Measurements from ENCODE around the gene CALD1. TPM values are rescaled to one million over a fixed set of nuclear protein-coding genes. Genes with fewer than 3 reads are reported as not detected.

The CALD1 gene
- total RNA-seq, 3 donors from 2014 or later: 252 to 335 (median 266) TPM

DNA sequence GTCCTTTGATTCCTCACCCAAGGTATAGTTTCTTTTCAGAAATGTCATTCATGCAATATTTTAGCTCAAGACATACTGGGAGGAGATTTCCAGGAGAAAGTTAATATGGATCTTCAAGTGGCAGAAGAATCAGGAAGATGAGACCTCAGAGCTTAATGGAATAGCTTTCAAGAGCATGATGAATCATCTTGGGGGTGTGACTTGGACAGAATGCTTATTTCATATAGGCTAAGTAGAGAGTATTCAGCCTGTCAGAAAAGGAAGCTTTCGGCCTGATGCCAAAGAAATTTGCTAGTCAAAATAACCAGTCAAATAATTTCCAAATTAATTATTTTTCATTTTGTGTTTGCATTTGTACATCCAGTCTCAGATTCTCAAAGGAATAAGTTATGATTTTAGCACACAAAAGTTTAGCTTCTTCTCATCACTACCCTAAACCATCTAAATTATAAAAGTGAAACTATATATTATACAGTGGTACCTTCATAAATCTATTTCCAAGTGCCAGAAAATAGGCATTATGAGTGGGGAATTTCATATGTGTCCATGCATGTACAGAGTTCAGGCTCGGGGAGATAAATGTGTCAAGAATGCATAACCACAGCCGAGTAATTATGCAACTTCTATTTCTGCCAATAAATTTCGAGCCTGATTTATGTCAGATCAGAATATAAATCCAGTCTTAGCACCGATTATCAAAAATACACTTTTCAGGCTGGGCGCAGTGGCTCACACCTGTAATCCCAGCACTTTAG lies 27.3 kb upstream of the CALD1 start:
- H3K4me3 ChIP-seq: no peak overlapping the region
- H3K27me3 ChIP-seq: no peaks in the 10 kb centered on the region
- no peak for DNase-seq (ENCODE audit: low spot score in 2 of 2)
- no peaks in the 10 kb centered on the region for H3K9me3 ChIP-seq
- no peak overlapping the region for H3K27ac ChIP-seq
- no peaks in the 10 kb centered on the region for H3K4me1 ChIP-seq
- TF ChIP-seq POLR2A (IDR thresholded peaks at IDR 0.05): no peak
- TF ChIP-seq CTCF (IDR thresholded peaks at IDR 0.05): no peak
- TF ChIP-seq POLR2AphosphoS5 (IDR thresholded peaks at IDR 0.05): no peak
- H3K36me3 ChIP-seq: no peaks in the 10 kb centered on the region
- intact Hi-C loops (cut with DNase I; ENCODE audit: low total_unique reads): loop anchor here (10.0 kb wide), 1 partner anchor 1223 kb away; the partner anchor contains the start of gene MTPN

- no peak overlapping the region for H3K27ac ChIP-seq
- no peaks in the 10 kb centered on the region for H3K27me3 ChIP-seq
- TF ChIP-seq POLR2A (IDR thresholded peaks at IDR 0.05) (no peak), CTCF (IDR thresholded peaks at IDR 0.05) (peak in 1 of 3 donors; percentile 25)
- intact Hi-C loops (cut with DNase I; ENCODE audit: low total_unique reads): loop anchor here (10.0 kb wide), 1 partner anchor 1219 kb away; the partner anchor contains the start of gene MTPN
- H3K4me1 ChIP-seq: no peaks in the 10 kb centered on the region
- DNase-seq (ENCODE audit: low spot score in 2 of 2): no peak
- no peaks in the 10 kb centered on the region for H3K36me3 ChIP-seq
- H3K4me3 ChIP-seq: no peak overlapping the region
- H3K9me3 ChIP-seq: no peaks in the 10 kb centered on the region
Observed at GRCh38 chr7:134755422-134756022, 23.9 kb upstream of the CALD1 start.

GRCh38 chr7:134757938-134758337 lies 21.5 kb upstream of the CALD1 start:
- no peaks in the 10 kb centered on the region for H3K9me3 ChIP-seq
- no peak overlapping the region for H3K27ac ChIP-seq
- H3K27me3 ChIP-seq: no peaks in the 10 kb centered on the region
- DNase-seq (ENCODE audit: low spot score in 2 of 2): no peak
- intact Hi-C loops (cut with DNase I; ENCODE audit: low total_unique reads): loop anchor here (10.0 kb wide), 1 partner anchor 1217 kb away; the partner anchor contains the start of gene MTPN
- H3K36me3 ChIP-seq: no peaks in the 10 kb centered on the region
- TF ChIP-seq POLR2A (IDR thresholded peaks at IDR 0.05) (no peak), POLR2AphosphoS5 (IDR thresholded peaks at IDR 0.05) (no peak), CTCF (IDR thresholded peaks at IDR 0.05) (no peak)
- H3K4me3 ChIP-seq: no peak overlapping the region
- H3K4me1 ChIP-seq: no peaks in the 10 kb centered on the region

DNA sequence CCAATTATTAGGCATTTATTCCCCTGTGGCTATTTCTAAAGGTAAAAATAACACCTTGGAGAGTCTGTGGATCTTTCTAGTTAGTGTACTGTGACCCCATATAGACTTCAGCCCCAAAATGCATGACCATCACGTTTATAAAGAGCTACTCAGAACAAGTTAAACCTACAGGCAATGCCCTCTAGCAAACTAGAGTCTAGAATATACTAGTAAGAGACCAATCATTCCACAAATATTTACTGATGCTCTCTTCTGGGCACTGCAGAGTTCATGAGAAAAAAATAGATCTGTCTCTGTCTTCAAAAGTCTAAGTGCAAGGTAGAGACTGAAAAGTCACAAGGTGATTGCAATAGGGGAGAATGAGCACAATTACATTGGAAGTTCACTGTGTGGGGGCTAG lies 20.5 kb upstream of the CALD1 start:
- H3K27ac ChIP-seq: no peak overlapping the region
- no peak overlapping the region for H3K4me3 ChIP-seq
- H3K9me3 ChIP-seq: no peaks in the 10 kb centered on the region
- DNase-seq (ENCODE audit: low spot score in 2 of 2): no peak
- TF ChIP-seq CTCF (IDR thresholded peaks at IDR 0.05) (no peak), POLR2AphosphoS5 (IDR thresholded peaks at IDR 0.05) (no peak), POLR2A (IDR thresholded peaks at IDR 0.05) (no peak)
- no peaks in the 10 kb centered on the region for H3K4me1 ChIP-seq
- no peaks in the 10 kb centered on the region for H3K36me3 ChIP-seq
- no peaks in the 10 kb centered on the region for H3K27me3 ChIP-seq
- intact Hi-C loops (cut with DNase I; ENCODE audit: low total_unique reads): loop anchor here (10.0 kb wide), 1 partner anchor 1216 kb away; the partner anchor contains the start of gene MTPN

- Histone ChIP-seq H3K27me3 (no peaks in the 10 kb centered on the region), H3K4me1 (no peaks in the 10 kb centered on the region), H3K36me3 (no peaks in the 10 kb centered on the region), H3K27ac (no peak overlapping the region), H3K4me3 (no peak overlapping the region), H3K9me3 (no peaks in the 10 kb centered on the region)
- intact Hi-C loops (cut with DNase I; ENCODE audit: low total_unique reads): no loop called here
- no peak for DNase-seq (ENCODE audit: low spot score in 2 of 2)
- TF ChIP-seq CTCF (IDR thresholded peaks at IDR 0.05) (no peak), POLR2A (IDR thresholded peaks at IDR 0.05) (no peak), POLR2AphosphoS5 (IDR thresholded peaks at IDR 0.05) (no peak)
Observed at GRCh38 chr7:134761266-134761665, 18.2 kb upstream of the CALD1 start.
